ENCODE results near the gene FOXP4. TPM values are rescaled to one million over a fixed set of nuclear protein-coding genes. Genes with fewer than 3 reads are reported as not detected.

The FOXP4 gene
- total RNA-seq (2014; rRNA removed; shearing (Covaris generic)), result 3.9 and 5.4 TPM in 2 replicates

GRCh38 chr6:41545703-41546474, at the start of gene FOXP4:
FOXP4 (plus strand) TSS chr6:41546381; CDS start chr6:41565761, 19,380 bp downstream.
- peak; percentile 90 for DNase-seq (ENCODE audit: low spot score)

- DNase-seq (ENCODE audit: low spot score), result no peak
Observed at GRCh38 chr6:41497573-41497972, 48.6 kb upstream of the FOXP4 start.

DNA sequence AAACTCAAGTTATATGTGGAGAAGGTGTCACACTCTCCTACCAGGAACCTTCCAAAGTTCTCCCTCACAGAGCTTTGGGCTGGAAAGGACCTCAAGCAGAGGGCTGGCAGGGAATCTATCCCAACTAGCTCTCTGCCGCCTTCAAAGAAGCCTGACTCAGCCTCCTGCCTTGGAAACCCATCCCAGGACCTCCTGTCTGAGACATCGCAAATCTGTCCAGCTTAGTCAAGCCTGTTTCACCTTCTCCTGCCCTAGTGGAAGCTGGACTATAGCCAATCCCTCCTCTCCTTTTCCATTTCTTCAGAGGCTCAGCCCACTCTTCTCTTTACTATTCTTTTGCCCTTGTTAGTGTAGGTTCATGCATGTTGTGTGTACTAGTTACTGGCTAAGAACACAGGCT, 48.2 kb upstream of the FOXP4 start:
- DNase-seq (ENCODE audit: low spot score), result no peak

GRCh38 chr6:41498968-41499599, 47.1 kb upstream of the FOXP4 start:
- DNase-seq (ENCODE audit: low spot score), result no peak

- DNase-seq (ENCODE audit: low spot score), result no peak
Observed at GRCh38 chr6:41500561-41500960, 45.6 kb upstream of the FOXP4 start.

GRCh38 chr6:41502566-41502916, 43.6 kb upstream of the FOXP4 start:
- no peak for DNase-seq (ENCODE audit: low spot score)

- DNase-seq (ENCODE audit: low spot score), result no peak
Observed at GRCh38 chr6:41502917-41503671, 43.1 kb upstream of the FOXP4 start.

- DNase-seq (ENCODE audit: low spot score), result no peak
Observed at GRCh38 chr6:41503827-41504465, 42.2 kb upstream of the FOXP4 start.

DNA sequence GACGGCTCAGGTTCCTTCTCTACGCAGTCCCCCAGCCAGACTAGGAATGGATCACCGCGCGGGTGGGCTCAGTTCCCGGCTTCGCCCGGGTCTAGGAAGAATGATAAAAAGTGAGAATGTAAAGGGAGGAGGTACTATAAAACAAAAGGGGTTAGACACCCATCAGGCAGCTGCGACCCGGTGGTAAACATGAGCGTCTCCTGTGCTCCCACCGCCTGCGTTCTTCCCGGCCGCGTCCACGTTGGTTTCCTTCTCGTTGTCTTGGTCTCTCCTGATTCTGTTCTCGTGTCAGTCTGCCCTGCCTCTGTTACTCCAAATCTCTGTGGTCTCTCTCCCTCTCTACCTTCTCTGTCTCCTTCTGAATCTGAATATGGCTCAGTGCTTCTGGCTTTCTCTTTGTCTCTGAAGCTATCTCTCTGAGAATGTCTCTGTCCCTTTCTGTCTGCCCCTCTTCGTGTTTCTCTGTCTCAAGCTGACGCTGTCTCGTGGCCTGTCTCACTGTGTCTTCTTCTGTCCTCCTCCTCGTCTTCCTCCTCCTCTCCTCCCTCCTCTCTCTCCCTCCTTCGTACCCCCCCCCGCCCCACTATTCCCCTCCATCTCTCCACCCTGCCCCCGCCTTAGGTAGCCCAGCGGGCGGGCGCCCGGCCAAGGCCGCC, 41.6 kb upstream of the FOXP4 start:
- no peak for DNase-seq (ENCODE audit: low spot score)

- no peak for DNase-seq (ENCODE audit: low spot score)
Observed at GRCh38 chr6:41505122-41506049, 40.8 kb upstream of the FOXP4 start.

- DNase-seq (ENCODE audit: low spot score), result no peak
Observed at GRCh38 chr6:41508479-41508878, 37.7 kb upstream of the FOXP4 start.

- DNase-seq (ENCODE audit: low spot score), result no peak
Observed at GRCh38 chr6:41509580-41509979, 36.6 kb upstream of the FOXP4 start.

DNA sequence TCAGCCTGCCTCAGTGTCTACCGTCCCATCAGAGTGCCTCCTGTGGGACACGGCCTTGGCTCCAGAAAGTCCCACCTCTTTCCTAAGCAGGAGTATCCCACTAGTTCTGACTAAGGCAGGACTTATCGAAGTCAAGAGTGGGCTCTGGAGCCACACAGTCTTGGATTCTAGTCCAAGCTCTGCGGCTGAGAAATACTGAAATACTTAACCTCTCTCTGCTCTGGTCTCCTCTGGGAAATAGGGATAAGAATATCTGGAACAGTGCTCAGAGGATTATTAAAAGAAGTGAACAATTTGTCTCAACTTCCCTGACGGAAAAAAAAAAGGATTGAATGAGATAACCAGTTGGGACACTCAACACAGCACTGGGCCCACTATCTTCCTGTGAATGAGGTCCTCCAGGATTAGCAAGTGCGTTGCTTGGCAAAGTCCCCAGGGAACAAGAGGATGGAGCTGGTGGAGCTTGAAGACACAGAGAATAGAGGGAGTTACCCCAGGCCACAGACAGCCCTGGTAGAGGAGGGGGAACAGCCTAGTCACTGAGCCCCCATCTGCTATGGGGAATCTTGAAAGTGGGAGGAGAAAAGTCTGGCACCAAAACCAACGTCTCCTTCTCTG, 34.6 kb upstream of the FOXP4 start:
- no peak for DNase-seq (ENCODE audit: low spot score)

- DNase-seq (ENCODE audit: low spot score), result no peak
Observed at GRCh38 chr6:41512146-41512701, 34.0 kb upstream of the FOXP4 start.

GRCh38 chr6:41515995-41516394, 30.2 kb upstream of the FOXP4 start:
- no peak for DNase-seq (ENCODE audit: low spot score)

DNA sequence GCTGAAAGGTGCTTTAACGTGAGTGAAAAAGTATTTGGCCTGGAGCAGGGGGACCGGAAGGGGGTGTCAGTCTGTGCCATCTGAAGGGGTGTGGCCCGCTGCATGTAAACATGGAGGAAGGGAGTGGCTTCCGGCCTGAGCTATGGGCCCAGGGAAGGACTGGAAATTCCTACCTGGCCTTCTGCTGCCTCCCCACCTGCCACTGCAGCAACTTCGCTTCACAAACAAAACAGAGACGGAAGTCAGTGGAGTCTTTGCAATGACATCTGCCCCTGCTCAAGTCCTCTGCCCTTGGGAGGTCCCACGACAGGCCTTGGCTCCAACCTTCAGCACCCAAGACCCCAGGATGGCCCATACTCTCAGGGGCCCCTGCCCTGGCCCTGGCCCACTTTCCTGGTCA, 28.1 kb upstream of the FOXP4 start:
- DNase-seq (ENCODE audit: low spot score), result no peak

DNA sequence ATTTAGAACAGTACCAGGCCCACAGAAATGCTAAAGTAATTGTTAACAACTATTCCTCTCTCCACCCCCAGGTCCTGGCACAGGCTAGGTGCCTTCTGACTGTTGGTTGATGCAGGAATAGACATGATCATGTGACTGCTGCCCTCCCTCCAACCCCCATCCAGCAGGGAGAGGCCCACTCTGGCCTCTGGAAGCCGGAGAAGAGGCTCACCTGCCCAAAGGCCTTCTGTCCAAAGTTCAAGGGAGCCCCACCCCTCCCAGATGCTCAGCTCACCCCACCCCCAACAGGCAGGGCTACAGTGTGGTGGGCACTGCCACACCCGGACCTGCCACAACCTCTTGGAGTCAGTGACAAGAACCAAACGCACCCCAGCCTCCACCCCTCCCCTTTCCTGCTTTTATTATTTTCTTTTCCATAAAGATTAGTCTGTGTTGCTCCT, 26.9 kb upstream of the FOXP4 start:
- no peak for DNase-seq (ENCODE audit: low spot score)

- no peak for DNase-seq (ENCODE audit: low spot score)
Observed at GRCh38 chr6:41519745-41520699, 26.2 kb upstream of the FOXP4 start.

Data from A172 (cell line).